T-helper 1 cell treated with Interleukin-12 subunit alpha and Interleukin-12 subunit beta and Interleukin-4 antibody, amounts not matched to agents 30 μg/mL and 1 μg/mL, for 36 hours (primary cell): ENCODE measurements around the gene APOA1.

Experiments used
- H3K27ac Mint-ChIP-seq: one replicate; pipeline ENCODE4 v1.8.0; 2021; ENCODE audit warnings: mild to moderate bottlenecking, mixed read lengths
- H3K27me3 Mint-ChIP-seq: one replicate; pipeline ENCODE4 v1.8.0; 2021; ENCODE audit warnings: low read depth, mixed read lengths
- H3K36me3 Mint-ChIP-seq: one replicate; pipeline ENCODE4 v1.8.0; 2021; ENCODE audit warnings: low read depth, mixed read lengths
- H3K4me1 Mint-ChIP-seq: one replicate; pipeline ENCODE4 v1.8.0; 2021; ENCODE audit warnings: low read depth, mixed read lengths
- H3K4me3 Mint-ChIP-seq: one replicate; pipeline ENCODE4 v1.8.0; 2021; ENCODE audit warnings: mild to moderate bottlenecking, moderate library complexity, mixed read lengths
- H3K9me3 Mint-ChIP-seq: one replicate; pipeline ENCODE4 v1.8.0; 2021; ENCODE audit warnings: mixed read lengths

Gene APOA1

GRCh38 chr11:116833816-116834534 lies 3.4 kb downstream of the APOA1 start:
- peaks cover 10% of the 10 kb centered on the region for H3K4me1 Mint-ChIP-seq
- no peaks in the 10 kb centered on the region for H3K36me3 Mint-ChIP-seq
- H3K27me3 Mint-ChIP-seq, result peaks cover 4% of the 10 kb centered on the region
- no peak overlapping the region for H3K27ac Mint-ChIP-seq
- no peak overlapping the region for H3K4me3 Mint-ChIP-seq
- H3K9me3 Mint-ChIP-seq, result no peaks in the 10 kb centered on the region

GRCh38 chr11:116833491-116833815 lies 4.0 kb downstream of the APOA1 start:
- no peak overlapping the region for H3K27ac Mint-ChIP-seq
- H3K36me3 Mint-ChIP-seq, result no peaks in the 10 kb centered on the region
- H3K4me3 Mint-ChIP-seq, result no peak overlapping the region
- peaks cover 4% of the 10 kb centered on the region for H3K27me3 Mint-ChIP-seq
- peaks cover 8% of the 10 kb centered on the region for H3K4me1 Mint-ChIP-seq
- no peaks in the 10 kb centered on the region for H3K9me3 Mint-ChIP-seq

GRCh38 chr11:116832350-116833290 lies 4.8 kb downstream of the APOA1 start:
- Mint-ChIP-seq H3K4me3 (no peak overlapping the region), H3K9me3 (no peaks in the 10 kb centered on the region)

GRCh38 chr11:116831790-116832349 lies 5.6 kb downstream of the APOA1 start:
- Mint-ChIP-seq H3K36me3 (no peaks in the 10 kb centered on the region), H3K27ac (peak overlapping the region; percentile 45), H3K4me1 (peaks cover 8% of the 10 kb centered on the region), H3K9me3 (no peaks in the 10 kb centered on the region), H3K27me3 (peaks cover 4% of the 10 kb centered on the region), H3K4me3 (no peak overlapping the region)

More at GRCh38 chr11:116832350-116833290, 4.8 kb downstream of the APOA1 start:
- H3K27ac Mint-ChIP-seq, result peak overlapping the region; percentile 45
- H3K36me3 Mint-ChIP-seq, result no peaks in the 10 kb centered on the region
- H3K27me3 Mint-ChIP-seq, result peaks cover 4% of the 10 kb centered on the region
- peaks cover 8% of the 10 kb centered on the region for H3K4me1 Mint-ChIP-seq

GRCh38 chr11:116830184-116830912 lies 7.1 kb downstream of the APOA1 start:
- H3K27me3 Mint-ChIP-seq, result peaks cover 4% of the 10 kb centered on the region
- no peak overlapping the region for H3K4me3 Mint-ChIP-seq
- no peaks in the 10 kb centered on the region for H3K36me3 Mint-ChIP-seq
- H3K4me1 Mint-ChIP-seq, result peaks cover 5% of the 10 kb centered on the region
- H3K27ac Mint-ChIP-seq, result no peak overlapping the region
- no peaks in the 10 kb centered on the region for H3K9me3 Mint-ChIP-seq

GRCh38 chr11:116829525-116830183 lies 7.8 kb downstream of the APOA1 start, which contains the start of gene APOC3:
APOC3 (plus strand) TSS chr11:116829907; CDS start chr11:116830583, 676 bp downstream.
- H3K9me3 Mint-ChIP-seq, result no peaks in the 10 kb centered on the region
- H3K4me3 Mint-ChIP-seq, result no peak within 1 kb of the TSS
- H3K4me1 Mint-ChIP-seq, result peaks cover 3% of the 10 kb centered on the region
- H3K27me3 Mint-ChIP-seq, result peaks cover under 1% of the 10 kb centered on the region
- H3K27ac Mint-ChIP-seq, result no peak within 1 kb of the TSS
- no peaks in the 10 kb centered on the region for H3K36me3 Mint-ChIP-seq

- no peaks in the 10 kb centered on the region for H3K27me3 Mint-ChIP-seq
- no peaks in the 10 kb centered on the region for H3K9me3 Mint-ChIP-seq
- peaks cover 3% of the 10 kb centered on the region for H3K4me1 Mint-ChIP-seq
- H3K27ac Mint-ChIP-seq, result no peak overlapping the region
- no peaks in the 10 kb centered on the region for H3K36me3 Mint-ChIP-seq
- H3K4me3 Mint-ChIP-seq, result no peak overlapping the region
Measured at GRCh38 chr11:116828632-116829524, 8.5 kb downstream of the APOA1 start.

GRCh38 chr11:116827461-116827860 lies 10.0 kb downstream of the APOA1 start:
- Mint-ChIP-seq H3K4me3 (no peak overlapping the region), H3K27ac (no peak overlapping the region), H3K9me3 (no peaks in the 10 kb centered on the region), H3K36me3 (no peaks in the 10 kb centered on the region), H3K4me1 (no peaks in the 10 kb centered on the region), H3K27me3 (no peaks in the 10 kb centered on the region)

GRCh38 chr11:116826751-116827431 lies 10.5 kb downstream of the APOA1 start:
- H3K4me1 Mint-ChIP-seq, result no peaks in the 10 kb centered on the region
- H3K9me3 Mint-ChIP-seq, result no peaks in the 10 kb centered on the region
- no peak overlapping the region for H3K27ac Mint-ChIP-seq
- H3K36me3 Mint-ChIP-seq, result no peaks in the 10 kb centered on the region
- H3K27me3 Mint-ChIP-seq, result no peaks in the 10 kb centered on the region
- H3K4me3 Mint-ChIP-seq, result no peak overlapping the region

GRCh38 chr11:116825854-116826750 lies 11.3 kb downstream of the APOA1 start:
- Mint-ChIP-seq H3K9me3 (no peaks in the 10 kb centered on the region), H3K27me3 (no peaks in the 10 kb centered on the region), H3K4me3 (no peak overlapping the region), H3K4me1 (no peaks in the 10 kb centered on the region), H3K27ac (no peak overlapping the region), H3K36me3 (no peaks in the 10 kb centered on the region)

GRCh38 chr11:116825434-116825833 lies 12.0 kb downstream of the APOA1 start:
- no peak overlapping the region for H3K4me3 Mint-ChIP-seq
- H3K27ac Mint-ChIP-seq, result no peak overlapping the region
- H3K27me3 Mint-ChIP-seq, result no peaks in the 10 kb centered on the region
- no peaks in the 10 kb centered on the region for H3K9me3 Mint-ChIP-seq
- H3K4me1 Mint-ChIP-seq, result no peaks in the 10 kb centered on the region
- no peaks in the 10 kb centered on the region for H3K36me3 Mint-ChIP-seq
